Keratinocyte (primary cell): ENCODE measurements around the gene LAYN. TPM values are rescaled to one million over a fixed set of nuclear protein-coding genes. Genes with fewer than 3 reads are reported as not detected.
A peak's percentile ranks its signal among the peaks of the same experiment; 100 is the strongest.

ENCODE experiments used
- DNase-seq: peaks from one replicate; pipeline ENCODE4 v3.0.0-alpha.2; 2011; ENCODE audit warnings: low read depth, missing footprints, low spot score
- FAIRE-seq: peaks from 2 replicates; lab custom pipeline; 2011; peaks lifted over from hg19 to GRCh38; lab: Jason Lieb, UNC
- H2AFZ ChIP-seq: 2 replicates; pipeline ENCODE4 v1.6.0; 2012; ENCODE audit warnings: low read length, control low read depth, inconsistent platforms; ENCODE audit not compliant: control insufficient read depth
- H3K27ac ChIP-seq: 2 replicates; pipeline ENCODE4 v1.5.1; 2011; ENCODE audit warnings: low read length; ENCODE audit not compliant: control insufficient read depth, insufficient read depth
- H3K27me3 ChIP-seq: 3 replicates; pipeline ENCODE4 v1.6.0; 2011; ENCODE audit warnings: low read length; ENCODE audit not compliant: control insufficient read depth, insufficient read depth; ENCODE audit errors: extremely low read depth
- H3K36me3 ChIP-seq, 2 experiments: 2 replicates in 1 of 2; 3 replicates in 1 of 2; pipeline ENCODE4 v1.5.1; 2011; ENCODE audit warnings: low read length in 2 of 2, mild to moderate bottlenecking in 1 of 2; ENCODE audit not compliant: control insufficient read depth in 2 of 2, insufficient read depth in 2 of 2; ENCODE audit errors: extremely low read depth in 1 of 2
- H3K4me1 ChIP-seq: 3 replicates; pipeline ENCODE4 v1.5.1; 2011; ENCODE audit warnings: low read length; ENCODE audit not compliant: control insufficient read depth, insufficient read depth; ENCODE audit errors: extremely low read depth
- H3K4me2 ChIP-seq: 3 replicates; pipeline ENCODE4 v1.6.0; 2011; ENCODE audit warnings: low read depth, low read length; ENCODE audit not compliant: control insufficient read depth, insufficient read depth; ENCODE audit errors: extremely low read depth
- H3K4me3 ChIP-seq, 3 experiments: fragments of 200-600 bp in 1 of 3; sonication (generic) in 1 of 3; 2 replicates in 2 of 3; 3 replicates in 1 of 3; pipeline ENCODE4 v1.5.1; 2011 to 2016; ENCODE audit warnings: low read length in 3 of 3, mild to moderate bottlenecking in 3 of 3, control low read depth in 2 of 3, inconsistent platforms in 1 of 3, low read depth in 1 of 3, mixed read lengths in 1 of 3, mixed run types in 1 of 3, moderate library complexity in 1 of 3; ENCODE audit not compliant: control insufficient read depth in 2 of 3, insufficient read depth in 2 of 3; ENCODE audit errors: extremely low read depth in 1 of 3
- H3K79me2 ChIP-seq: 2 replicates; pipeline ENCODE4 v1.6.0; 2012; ENCODE audit warnings: low read length; ENCODE audit not compliant: control insufficient read depth, insufficient read depth
- H3K9ac ChIP-seq: 3 replicates; pipeline ENCODE4 v1.6.0; 2011; ENCODE audit warnings: low read length; ENCODE audit not compliant: control insufficient read depth, insufficient read depth; ENCODE audit errors: extremely low read depth
- H3K9me1 ChIP-seq: 3 replicates; pipeline ENCODE4 v1.6.0; 2011; ENCODE audit warnings: low read length; ENCODE audit not compliant: control insufficient read depth, insufficient read depth; ENCODE audit errors: extremely low read depth
- H3K9me3 ChIP-seq: 2 replicates; pipeline ENCODE4 v1.5.1; 2012; ENCODE audit warnings: low read depth, low read length; ENCODE audit not compliant: control insufficient read depth
- H4K20me1 ChIP-seq: 3 replicates; pipeline ENCODE4 v1.6.0; 2011; ENCODE audit warnings: low read length; ENCODE audit not compliant: control insufficient read depth, insufficient read depth; ENCODE audit errors: extremely low read depth
- EZH2 ChIP-seq: IDR thresholded peaks from one replicate; pipeline ENCODE4 v1.6.1; 2012; ENCODE audit warnings: inconsistent platforms, mild to moderate bottlenecking, low read length, moderate library complexity
- dilution Hi-C: fragments of 300-500 bp; cut with MboI; formaldehyde crosslinking; loops from one replicate; pipeline ENCODE4 v1.7.0; 2020; ENCODE audit warnings: low sequenced_read_pairs; ENCODE audit not compliant: extremely low pct_ligation_motif_present
- polyA plus RNA-seq, 5 experiments: library from polyadenylated mRNA; depleted of rRNA in 3 of 5; stranded (reverse) in 3 of 5; stranded (forward) in 1 of 5; unstranded in 1 of 5; fragments of >200 nt; gene quantifications; 1 replicate in 1 of 5; 2 replicates in 3 of 5; 3 replicates in 1 of 5; pipeline versions ENCODE4 v1.2.1 to v1.2.3, GENCODE V29; 2011 to 2012; ENCODE audit warnings: missing spikeins in 2 of 5, low read depth in 1 of 5, low replicate concordance in 1 of 5
- TF ChIP-seq, protein P1 (sequence below), 3 experiments: IDR thresholded peaks in 1 of 3; conservative IDR thresholded peaks in 1 of 3; optimal IDR thresholded peaks in 1 of 3; 2 replicates in 2 of 3; 3 replicates in 1 of 3; pipeline versions ENCODE3 to v1.5.1; 2011; ENCODE audit warnings: low read length in 3 of 3, mild to moderate bottlenecking in 3 of 3, moderate library complexity in 2 of 3, control low read depth in 1 of 3, inconsistent platforms in 1 of 3; ENCODE audit not compliant: insufficient read depth in 2 of 3; ENCODE audit errors: extremely low read depth in 1 of 3

Gene LAYN
- polyA plus RNA-seq, 1 donor (not counting 4 experiments of a cell fraction or from before 2014, with no cell fraction given) = 1.1 TPM

DNA sequence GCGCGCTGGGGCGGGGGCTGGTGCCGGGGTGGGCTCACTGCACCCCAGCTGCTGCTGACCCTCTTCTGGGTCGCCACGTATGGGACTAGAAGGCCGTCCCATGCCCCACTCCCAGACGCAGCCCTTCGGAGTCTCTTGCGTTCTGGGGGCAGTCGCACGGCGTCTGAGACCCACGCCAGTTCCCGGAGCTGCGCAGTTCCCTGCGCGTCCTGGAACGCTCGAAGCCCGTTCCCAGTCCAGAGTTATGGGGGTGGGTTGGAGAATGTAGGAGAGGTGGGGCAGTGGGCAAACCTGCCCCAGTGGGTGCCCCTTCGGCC lies 375 bp downstream of the LAYN start:
- peak overlapping the region; percentile 46 for H3K9ac ChIP-seq
- no peaks in the 10 kb centered on the region for H4K20me1 ChIP-seq
- no peaks in the 10 kb centered on the region for H3K79me2 ChIP-seq
- peak; percentile 15 for TF ChIP-seq EZH2
- TF ChIP-seq, protein P1, sequence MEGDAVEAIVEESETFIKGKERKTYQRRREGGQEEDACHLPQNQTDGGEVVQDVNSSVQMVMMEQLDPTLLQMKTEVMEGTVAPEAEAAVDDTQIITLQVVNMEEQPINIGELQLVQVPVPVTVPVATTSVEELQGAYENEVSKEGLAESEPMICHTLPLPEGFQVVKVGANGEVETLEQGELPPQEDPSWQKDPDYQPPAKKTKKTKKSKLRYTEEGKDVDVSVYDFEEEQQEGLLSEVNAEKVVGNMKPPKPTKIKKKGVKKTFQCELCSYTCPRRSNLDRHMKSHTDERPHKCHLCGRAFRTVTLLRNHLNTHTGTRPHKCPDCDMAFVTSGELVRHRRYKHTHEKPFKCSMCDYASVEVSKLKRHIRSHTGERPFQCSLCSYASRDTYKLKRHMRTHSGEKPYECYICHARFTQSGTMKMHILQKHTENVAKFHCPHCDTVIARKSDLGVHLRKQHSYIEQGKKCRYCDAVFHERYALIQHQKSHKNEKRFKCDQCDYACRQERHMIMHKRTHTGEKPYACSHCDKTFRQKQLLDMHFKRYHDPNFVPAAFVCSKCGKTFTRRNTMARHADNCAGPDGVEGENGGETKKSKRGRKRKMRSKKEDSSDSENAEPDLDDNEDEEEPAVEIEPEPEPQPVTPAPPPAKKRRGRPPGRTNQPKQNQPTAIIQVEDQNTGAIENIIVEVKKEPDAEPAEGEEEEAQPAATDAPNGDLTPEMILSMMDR (optimal IDR thresholded peaks at IDR 0.05 in 1 of 3, IDR thresholded peaks at IDR 0.05 in 1 of 3, conservative IDR thresholded peaks at IDR 0.05 in 1 of 3; ENCODE audit: extremely low read depth in 1 of 3, insufficient read depth in 2 of 3, low read length in 3 of 3) = no peak
- H3K4me3 ChIP-seq = peak overlapping the region; percentile 30 to 65 (median 50)
- H3K27ac ChIP-seq = no peak overlapping the region
- H3K36me3 ChIP-seq = no peaks in the 10 kb centered on the region
- H3K27me3 ChIP-seq = peaks cover 23% of the 10 kb centered on the region
- dilution Hi-C loops = no loop called here
- peak overlapping the region; percentile 87 for H3K4me2 ChIP-seq
- H3K9me1 ChIP-seq = no peaks in the 10 kb centered on the region
- no peak for FAIRE-seq
- H2AFZ ChIP-seq = peak overlapping the region; percentile 64
- H3K4me1 ChIP-seq = peaks cover 10% of the 10 kb centered on the region
- H3K9me3 ChIP-seq = no peaks in the 10 kb centered on the region
- no peak for DNase-seq

- DNase-seq = no peak
- Histone ChIP-seq H2AFZ (peak overlapping the region; percentile 64), H3K9ac (peak overlapping the region; percentile 46), H3K27me3 (peaks cover 23% of the 10 kb centered on the region), H4K20me1 (no peaks in the 10 kb centered on the region), H3K4me2 (peak overlapping the region; percentile 87), H3K4me1 (peaks cover 10% of the 10 kb centered on the region), H3K27ac (no peak overlapping the region), H3K9me3 (no peaks in the 10 kb centered on the region), H3K4me3 (peak overlapping the region; percentile 30 to 65 (median 50)), H3K79me2 (no peaks in the 10 kb centered on the region), H3K36me3 (no peaks in the 10 kb centered on the region), H3K9me1 (no peaks in the 10 kb centered on the region)
- dilution Hi-C loops = no loop called here
- peak; percentile 35 for TF ChIP-seq EZH2
- TF ChIP-seq, protein P1 (optimal IDR thresholded peaks at IDR 0.05 in 1 of 3, IDR thresholded peaks at IDR 0.05 in 1 of 3, conservative IDR thresholded peaks at IDR 0.05 in 1 of 3; ENCODE audit: extremely low read depth in 1 of 3, insufficient read depth in 2 of 3, low read length in 3 of 3) = no peak
- FAIRE-seq = peak; percentile 36
These were observed 938 bp downstream of the LAYN start for GRCh38 chr11:111541254-111542061.
